Stimulated activated CD4-positive, alpha-beta T cell treated with anti-CD3 and anti-CD28 coated beads, Interleukin-1b, Interleukin-23, amount 100 ng/mL, for 4 hours (primary cell): ENCODE measurements around the gene ZNF850.

Experiments
- DNase-seq, 2 donors: peaks; one replicate each; pipeline ENCODE4 v3.0.0-alpha.2; 2020; ENCODE audit warnings: low read depth in 2 of 2

ZNF850 gene

DNA sequence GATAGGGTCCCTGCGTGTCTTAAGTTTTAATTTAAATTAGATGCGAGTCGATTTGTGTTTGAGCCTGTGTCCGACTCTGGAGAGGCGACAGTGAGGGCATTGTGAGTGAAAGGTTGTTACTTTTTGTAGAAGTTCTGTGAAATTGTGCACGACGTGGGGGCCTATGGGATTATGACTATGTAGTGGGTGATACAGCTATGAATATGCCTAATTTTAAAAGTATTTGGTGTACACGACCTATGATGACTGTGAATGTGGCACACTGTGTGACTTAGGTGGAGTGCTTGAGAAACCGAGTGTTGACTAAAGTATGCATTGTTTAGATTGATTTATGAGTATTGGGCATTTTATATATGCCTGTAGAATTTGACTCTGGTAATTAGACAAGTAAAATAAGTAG lies 84.5 kb downstream of the ZNF850 start:
- no peak for DNase-seq

DNA sequence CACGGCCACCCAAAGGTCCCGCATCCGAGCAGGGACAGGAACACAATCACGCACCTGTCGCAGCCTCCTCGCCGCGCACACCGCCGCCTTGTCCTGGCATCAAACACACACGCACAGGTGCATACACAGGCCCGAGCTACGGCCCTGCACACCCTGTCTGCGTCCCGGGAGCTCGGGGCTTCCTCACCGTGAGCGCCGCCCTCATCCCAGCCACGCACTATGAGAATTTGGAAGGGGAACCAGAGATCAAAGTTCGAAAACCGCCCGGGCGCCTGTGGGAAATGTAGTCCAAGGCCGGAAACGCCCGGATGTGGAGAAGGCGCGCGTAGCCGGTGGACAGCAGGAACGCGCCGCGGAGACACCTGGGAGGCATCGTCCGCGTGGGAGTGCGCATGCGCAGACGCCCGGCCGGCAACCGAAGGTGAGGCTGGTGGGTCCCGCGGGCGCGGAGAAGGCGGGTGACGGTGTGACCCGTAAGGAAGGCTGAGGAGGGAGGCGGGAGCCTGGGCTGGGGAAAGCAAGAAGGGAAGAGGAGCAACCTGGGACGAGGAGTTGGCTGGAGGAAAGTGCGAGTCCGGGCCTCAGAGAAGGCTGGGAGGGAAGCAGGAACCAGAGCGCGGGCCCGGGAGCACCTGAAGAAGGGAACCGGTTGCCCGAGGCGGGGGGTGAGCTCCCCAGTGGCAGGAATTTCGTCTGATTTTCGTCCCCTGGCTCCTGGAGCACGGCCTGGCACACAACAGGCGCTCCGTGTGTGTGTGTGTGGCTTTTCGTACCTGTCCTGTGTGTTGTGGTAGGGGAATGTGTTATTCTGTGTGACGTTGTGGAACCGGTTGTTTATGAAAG lies 85.2 kb downstream of the ZNF850 start, which contains the start of gene ZNF567:
ZNF567 (plus strand) TSS at position 399 of the 843 bp plus-strand sequence. CDS start 7,256 bp downstream, outside the sequence.
- DNase-seq: peak; percentile 99

DNA sequence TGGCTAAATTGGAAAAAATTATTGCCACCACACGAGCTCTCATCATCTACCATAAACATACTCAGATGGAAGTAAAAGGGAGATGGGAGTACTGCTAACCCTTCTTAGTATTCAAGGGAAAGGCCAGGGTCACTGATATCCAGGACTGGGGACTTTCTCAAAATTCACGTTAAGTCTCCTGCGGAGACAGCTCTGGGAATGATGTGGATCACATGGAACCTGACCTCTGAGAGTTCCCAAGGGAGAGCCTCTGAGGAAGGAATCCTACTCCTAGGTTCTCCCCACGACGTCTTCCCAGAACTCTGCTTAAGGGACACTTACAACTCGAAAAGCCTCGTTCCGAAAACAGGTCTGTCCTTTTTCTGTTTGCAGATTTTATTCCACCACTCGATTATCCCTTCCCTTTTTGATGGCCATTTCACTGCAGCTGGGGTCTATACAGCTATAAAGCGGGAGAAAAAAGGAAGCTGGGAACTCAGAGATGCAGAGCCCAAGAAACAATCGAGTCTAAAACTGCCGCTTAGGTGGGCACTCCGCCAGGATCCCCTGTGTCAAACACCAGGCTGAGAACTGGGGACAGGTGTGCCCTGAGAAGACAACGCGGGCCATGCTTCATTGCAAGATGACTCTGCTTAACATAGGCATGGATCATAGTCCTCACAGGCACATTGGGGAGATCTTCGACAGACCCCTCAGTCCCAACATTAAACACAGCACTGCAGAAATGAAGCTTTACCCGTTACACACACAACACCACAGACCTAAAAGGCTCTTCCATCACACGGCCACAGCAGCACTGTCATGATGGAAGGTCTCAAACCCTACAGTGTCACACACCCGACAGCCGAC lies 86.0 kb downstream of the ZNF850 start:
- DNase-seq: no peak

DNA sequence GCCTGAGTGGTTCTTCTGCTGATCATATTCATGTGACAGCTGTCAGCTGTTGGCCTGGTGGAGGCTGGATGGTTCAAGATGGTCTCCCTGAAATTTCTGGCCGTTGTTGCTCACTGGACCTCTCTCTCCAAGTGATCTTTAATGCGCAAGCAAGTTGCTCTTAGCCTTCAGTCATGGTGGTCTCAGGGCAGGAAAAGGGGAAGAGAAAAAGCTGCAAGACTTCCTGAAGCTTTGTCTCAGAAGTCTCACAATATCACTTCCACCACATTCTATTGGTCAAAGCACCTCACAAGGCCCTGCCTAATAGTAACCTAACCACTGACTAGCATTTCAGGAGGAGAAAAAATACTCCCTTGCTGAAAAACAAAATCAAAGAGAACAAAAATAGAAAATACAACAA lies 86.8 kb downstream of the ZNF850 start:
- DNase-seq: no peak

DNA sequence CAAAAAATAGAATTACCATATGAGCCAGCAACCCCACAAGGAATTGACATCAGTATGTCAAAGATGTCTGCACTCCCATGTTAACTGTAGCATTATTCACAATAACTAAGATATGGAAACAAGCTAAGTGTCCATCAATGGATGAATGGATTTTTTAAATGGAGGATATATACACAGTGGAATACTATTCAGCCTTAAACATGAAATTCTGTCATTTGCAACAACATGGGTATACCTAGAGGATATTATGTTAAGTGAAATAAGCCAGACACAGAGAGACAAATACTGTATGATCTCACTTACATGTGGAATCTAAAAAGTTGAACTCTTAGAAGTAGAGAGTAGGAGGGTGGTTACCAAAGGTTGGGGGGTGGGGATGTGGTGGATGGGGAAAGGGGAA lies 93.2 kb downstream of the ZNF850 start:
- DNase-seq: no peak

DNA sequence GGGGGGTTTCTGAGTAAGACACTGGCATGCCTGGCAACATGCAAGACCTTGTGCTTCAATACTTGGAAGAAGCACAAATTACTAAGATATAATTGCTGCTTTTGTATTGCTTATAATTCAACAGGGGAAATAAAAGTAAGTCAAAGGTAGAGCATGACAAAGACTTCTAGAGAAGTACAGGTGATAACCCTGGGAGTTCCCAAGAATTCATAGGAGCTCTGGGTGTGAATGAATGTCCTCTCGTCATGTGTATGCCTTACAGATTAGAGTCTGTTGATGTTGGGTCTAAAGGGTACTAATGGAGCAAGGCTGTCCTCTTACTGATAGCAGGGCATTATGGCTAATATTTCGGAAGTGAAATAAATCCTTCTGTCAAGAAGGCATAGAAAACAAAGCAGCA lies 98.4 kb downstream of the ZNF850 start:
- no peak for DNase-seq

DNA sequence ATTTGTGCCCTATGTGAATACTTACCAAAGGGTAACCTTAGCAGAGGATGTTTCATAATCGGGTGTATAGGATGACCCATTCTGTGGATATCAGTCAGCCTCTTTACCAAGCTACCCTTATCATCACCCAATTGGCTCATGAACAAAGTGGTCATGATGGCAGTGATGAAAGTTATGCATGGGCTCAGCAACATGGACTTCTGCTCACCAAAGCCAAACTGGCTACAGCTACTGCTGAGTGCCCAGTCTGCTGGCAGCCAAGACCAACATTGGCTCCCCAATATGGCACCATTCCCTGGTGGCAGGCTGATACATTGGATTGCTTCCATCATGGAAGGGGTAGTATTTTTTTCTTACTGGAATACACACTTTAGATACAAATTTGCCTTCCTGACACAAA lies 100.2 kb downstream of the ZNF850 start:
- no peak for DNase-seq

DNA sequence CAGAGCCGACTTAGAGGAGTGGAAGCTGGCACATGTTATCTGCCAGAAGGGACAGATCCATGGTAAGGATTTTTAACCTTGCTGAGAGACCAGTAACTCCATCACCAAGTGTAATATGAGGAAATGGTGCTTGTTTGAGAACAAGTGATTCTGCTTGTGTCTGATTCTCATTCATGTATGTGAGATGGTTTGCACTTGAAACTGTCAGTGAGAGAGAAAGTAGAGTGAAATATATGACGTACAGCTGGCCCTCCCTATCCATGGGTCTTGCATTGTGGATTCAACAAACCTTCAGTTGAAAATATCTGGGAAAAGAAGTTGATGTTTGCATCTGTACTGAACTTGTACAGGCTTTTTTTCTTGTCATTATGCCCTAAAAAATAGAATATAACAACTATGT lies 104.0 kb downstream of the ZNF850 start:
- DNase-seq: no peak

DNA sequence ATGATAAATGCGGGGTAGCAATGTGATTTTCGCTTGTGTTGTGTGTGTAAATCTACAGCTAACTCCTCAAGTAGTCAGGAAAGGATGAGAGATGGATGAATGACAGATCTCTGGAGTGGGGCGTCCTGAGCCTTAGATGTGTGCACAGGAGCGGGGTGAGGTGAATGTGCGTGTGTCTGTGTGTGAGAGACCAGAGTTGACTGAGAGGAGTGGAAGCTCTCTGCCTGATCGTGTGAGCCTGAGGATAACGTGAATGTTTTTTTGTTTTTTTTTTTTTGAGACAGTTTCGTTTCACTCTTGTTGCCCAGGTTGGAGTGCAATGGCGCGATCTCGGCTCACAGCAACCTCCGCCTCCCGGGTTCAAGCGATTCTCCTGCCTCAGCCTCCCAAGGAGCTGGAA lies 106.8 kb downstream of the ZNF850 start:
- no peak for DNase-seq
